Naive thymus-derived CD4-positive, alpha-beta T cell (primary cell): ENCODE results near the gene RDH5. TPM values are rescaled to one million over a fixed set of nuclear protein-coding genes. Genes with fewer than 3 reads are reported as not detected.

Experiments
- ATAC-seq: fragments of 150-1000 bp; cut with Tn5 transposase; 2 replicates; pipeline ENCODE4 v1.10.0; 2021; ENCODE audit warnings: mild to moderate bottlenecking, moderate library complexity
- CTCF ChIA-PET: fragments of 350-600 bp; sonication (Branson Sonifier 250); formaldehyde crosslinking; loops from one replicate; lab custom pipeline; 2021; ENCODE audit warnings: antibody characterized with exemption; lab: Charles Lee
- POLR2A ChIA-PET: fragments of 350-600 bp; sonication (Branson Sonifier 250); formaldehyde crosslinking; loops from one replicate; lab custom pipeline; 2021; ENCODE audit warnings: antibody characterized with exemption, inconsistent platforms; lab: Charles Lee
- DNase-seq, 9 donors: peaks; one replicate each; pipeline versions ENCODE4 v3.0.0 to v3.0.0-alpha.2; 2020 to 2022; ENCODE audit warnings: mixed read lengths in 1 of 9
- H3K27ac ChIP-seq: one replicate; pipeline ENCODE4 v1.7.0; 2013; ENCODE audit warnings: mild to moderate bottlenecking, low read depth, low read length, moderate library complexity
- H3K27me3 ChIP-seq, 2 donors: one replicate each; pipeline ENCODE4 v1.7.0; 2013; ENCODE audit warnings: low read length in 2 of 2, mild to moderate bottlenecking in 2 of 2, moderate library complexity in 2 of 2; ENCODE audit not compliant: control insufficient read depth in 2 of 2, insufficient read depth in 2 of 2
- H3K36me3 ChIP-seq, 3 experiments: 1 replicate in 2 of 3; 2 replicates in 1 of 3; pipeline ENCODE4 v1.7.0; 2013; ENCODE audit warnings: low read length in 3 of 3, mild to moderate bottlenecking in 3 of 3, moderate library complexity in 1 of 3; ENCODE audit not compliant: insufficient read depth in 3 of 3, control insufficient read depth in 2 of 3
- H3K4me1 ChIP-seq, 2 donors: one replicate each; pipeline ENCODE4 v1.7.0; 2013; ENCODE audit warnings: low read length in 2 of 2, mild to moderate bottlenecking in 2 of 2, moderate library complexity in 1 of 2; ENCODE audit not compliant: control insufficient read depth in 2 of 2, insufficient read depth in 2 of 2
- H3K4me3 ChIP-seq: 2 replicates; pipeline ENCODE4 v1.7.0; 2013; ENCODE audit warnings: mild to moderate bottlenecking, low read length
- H3K9me3 ChIP-seq, 3 experiments: 1 replicate in 2 of 3; 2 replicates in 1 of 3; pipeline ENCODE4 v1.7.0; 2013; ENCODE audit warnings: low read length in 3 of 3; ENCODE audit not compliant: control insufficient read depth in 2 of 3
- H3K27ac Mint-ChIP-seq, 9 donors: one replicate each; pipeline ENCODE4 v1.8.0; 2020 to 2022; ENCODE audit warnings: mixed read lengths in 9 of 9, mild to moderate bottlenecking in 8 of 9, moderate library complexity in 5 of 9, inconsistent platforms in 2 of 9
- H3K27me3 Mint-ChIP-seq, 5 donors: one replicate each; pipeline ENCODE4 v1.8.0; 2021 to 2022; ENCODE audit warnings: mixed read lengths in 5 of 5, mild to moderate bottlenecking in 1 of 5
- H3K36me3 Mint-ChIP-seq, 5 donors: one replicate each; pipeline ENCODE4 v1.8.0; 2020 to 2022; ENCODE audit warnings: mixed read lengths in 5 of 5, mild to moderate bottlenecking in 3 of 5, inconsistent platforms in 1 of 5
- H3K4me1 Mint-ChIP-seq, 7 donors: one replicate each; pipeline ENCODE4 v1.8.0; 2020 to 2022; ENCODE audit warnings: mixed read lengths in 7 of 7, mild to moderate bottlenecking in 3 of 7, inconsistent platforms in 1 of 7
- H3K4me3 Mint-ChIP-seq, 10 donors: one replicate each; pipeline ENCODE4 v1.8.0; 2020 to 2022; ENCODE audit warnings: mild to moderate bottlenecking in 10 of 10, mixed read lengths in 10 of 10, moderate library complexity in 6 of 10, inconsistent platforms in 2 of 10
- H3K9me3 Mint-ChIP-seq, 11 donors: one replicate each; pipeline ENCODE4 v1.8.0; 2020 to 2022; ENCODE audit warnings: mixed read lengths in 11 of 11, mild to moderate bottlenecking in 4 of 11, inconsistent platforms in 1 of 11, moderate library complexity in 1 of 11
- intact Hi-C, 2 donors: fragments of 100-400 bp; cut with micrococcal nuclease; formaldehyde crosslinking; loops; one replicate each; pipeline ENCODE4 v1.15.1; 2023
- polyA plus RNA-seq, 2 donors: library from polyadenylated mRNA; unstranded; fragments of 300-500 nt; fragmentation: Illumina TruSeq; gene quantifications; one replicate each; pipeline ENCODE4 v1.2.3, GENCODE V29; 2021
- total RNA-seq, 6 experiments: library from RNA in 5 of 6; stranded (reverse) in 5 of 6; gene quantifications; 1 replicate in 5 of 6; 2 replicates in 1 of 6; pipeline ENCODE4 v1.2.3 and lab custom pipeline; 2021 to 2026

RDH5 gene
- total and polyA plus RNA-seq, 7 experiments from 2014 or later: 0.67 to 24.9 (median 14.9) TPM

- no peaks in the 10 kb centered on the region for H3K9me3 ChIP-seq
- H3K36me3 ChIP-seq: no peaks in the 10 kb centered on the region
- Mint-ChIP-seq H3K9me3 (no peaks in the 10 kb centered on the region), H3K4me3 (no peak overlapping the region), H3K36me3 (no peaks in the 10 kb centered on the region), H3K4me1 (peaks cover 0 to 4% (median 0%) of the 10 kb centered on the region in 7 donors), H3K27ac (no peak overlapping the region), H3K27me3 (no peaks in the 10 kb centered on the region)
- no peak for ATAC-seq
- no peak overlapping the region for H3K4me3 ChIP-seq
- CTCF ChIA-PET: no interaction called here
- POLR2A ChIA-PET: no interaction called here
- DNase-seq: no peak
- H3K27ac ChIP-seq: no peak overlapping the region
- H3K27me3 ChIP-seq: no peaks in the 10 kb centered on the region
- intact Hi-C loops: no loop called here
- H3K4me1 ChIP-seq: no peaks in the 10 kb centered on the region
These were observed 24.8 kb upstream of the RDH5 start for GRCh38 chr12:55695349-55695748.

- H3K36me3 Mint-ChIP-seq: no peaks in the 10 kb centered on the region
These were observed 24.1 kb upstream of the RDH5 start for GRCh38 chr12:55696141-55696540.

GRCh38 chr12:55696796-55697462 is 23.3 kb upstream of the RDH5 start:
- Histone ChIP-seq H3K9me3 (no peaks in the 10 kb centered on the region), H3K4me1 (no peaks in the 10 kb centered on the region), H3K36me3 (no peaks in the 10 kb centered on the region), H3K27ac (no peak overlapping the region), H3K4me3 (no peak overlapping the region), H3K27me3 (no peaks in the 10 kb centered on the region)
- H3K27me3 Mint-ChIP-seq: no peaks in the 10 kb centered on the region
- peaks cover 0 to 4% (median 0%) of the 10 kb centered on the region in 7 donors for H3K4me1 Mint-ChIP-seq
- H3K36me3 Mint-ChIP-seq: no peaks in the 10 kb centered on the region
- CTCF ChIA-PET: no interaction called here
- POLR2A ChIA-PET: no interaction called here
- H3K4me3 Mint-ChIP-seq: no peak overlapping the region
- intact Hi-C loops: no loop called here
- DNase-seq (no peak), ATAC-seq (no peak)
- no peak overlapping the region for H3K27ac Mint-ChIP-seq
- no peaks in the 10 kb centered on the region for H3K9me3 Mint-ChIP-seq

More at GRCh38 chr12:55696141-55696540, 24.1 kb upstream of the RDH5 start:
- peaks cover 0 to 4% (median 0%) of the 10 kb centered on the region in 7 donors for H3K4me1 Mint-ChIP-seq
- Histone ChIP-seq H3K27ac (no peak overlapping the region), H3K36me3 (no peaks in the 10 kb centered on the region), H3K27me3 (no peaks in the 10 kb centered on the region), H3K4me3 (no peak overlapping the region), H3K4me1 (no peaks in the 10 kb centered on the region), H3K9me3 (no peaks in the 10 kb centered on the region)
- intact Hi-C loops: no loop called here
- ChIA-PET POLR2A (no interaction called here), CTCF (no interaction called here)
- ATAC-seq: no peak
- no peak overlapping the region for H3K4me3 Mint-ChIP-seq
- H3K27ac Mint-ChIP-seq: no peak overlapping the region
- no peak for DNase-seq
- H3K27me3 Mint-ChIP-seq: no peaks in the 10 kb centered on the region
- H3K9me3 Mint-ChIP-seq: no peaks in the 10 kb centered on the region

GRCh38 chr12:55697686-55698085 is 22.5 kb upstream of the RDH5 start:
- Mint-ChIP-seq H3K4me3 (peak overlapping the region in 1 of 10 donors; percentile 51), H3K36me3 (no peaks in the 10 kb centered on the region), H3K9me3 (no peaks in the 10 kb centered on the region), H3K4me1 (peaks cover 0 to 4% (median 0%) of the 10 kb centered on the region in 7 donors), H3K27me3 (no peaks in the 10 kb centered on the region), H3K27ac (no peak overlapping the region)
- no peaks in the 10 kb centered on the region for H3K27me3 ChIP-seq
- ChIA-PET POLR2A (no interaction called here), CTCF (interaction anchor here (0.7 kb wide), 1 partner anchor 39 kb away, joined by 3 read pairs; no protein-coding TSS in a partner anchor)
- intact Hi-C loops: no loop called here
- H3K9me3 ChIP-seq: no peaks in the 10 kb centered on the region
- no peak overlapping the region for H3K4me3 ChIP-seq
- DNase-seq: no peak
- ATAC-seq: no peak
- no peak overlapping the region for H3K27ac ChIP-seq
- H3K36me3 ChIP-seq: no peaks in the 10 kb centered on the region
- no peaks in the 10 kb centered on the region for H3K4me1 ChIP-seq

GRCh38 chr12:55698241-55698955 is 21.8 kb upstream of the RDH5 start:
- Histone ChIP-seq H3K4me1 (no peaks in the 10 kb centered on the region), H3K4me3 (no peak overlapping the region), H3K36me3 (no peaks in the 10 kb centered on the region), H3K27ac (no peak overlapping the region), H3K27me3 (no peaks in the 10 kb centered on the region), H3K9me3 (no peaks in the 10 kb centered on the region)
- ATAC-seq (no peak), DNase-seq (no peak)
- intact Hi-C loops: no loop called here
- ChIA-PET POLR2A (no interaction called here), CTCF (interaction anchor here (0.7 kb wide), 1 partner anchor 39 kb away, joined by 3 read pairs; no protein-coding TSS in a partner anchor)
- peaks cover 0 to 4% (median 0%) of the 10 kb centered on the region in 7 donors for H3K4me1 Mint-ChIP-seq
- H3K27ac Mint-ChIP-seq: no peak overlapping the region
- H3K27me3 Mint-ChIP-seq: peaks cover 0 to 2% (median 0%) of the 10 kb centered on the region in 5 donors
- no peaks in the 10 kb centered on the region for H3K9me3 Mint-ChIP-seq
- no peak overlapping the region for H3K4me3 Mint-ChIP-seq
- H3K36me3 Mint-ChIP-seq: no peaks in the 10 kb centered on the region

GRCh38 chr12:55698965-55699364 is 21.2 kb upstream of the RDH5 start:
- no peak overlapping the region for H3K4me3 Mint-ChIP-seq
- no peak overlapping the region for H3K27ac ChIP-seq
- H3K27me3 Mint-ChIP-seq: peaks cover 0 to 6% (median 0%) of the 10 kb centered on the region in 5 donors
- no peaks in the 10 kb centered on the region for H3K36me3 ChIP-seq
- ATAC-seq (no peak), DNase-seq (no peak)
- H3K4me1 ChIP-seq: no peaks in the 10 kb centered on the region
- peaks cover 0 to 4% (median 0%) of the 10 kb centered on the region in 7 donors for H3K4me1 Mint-ChIP-seq
- H3K27ac Mint-ChIP-seq: no peak overlapping the region
- intact Hi-C loops: no loop called here
- H3K9me3 ChIP-seq: no peaks in the 10 kb centered on the region
- ChIA-PET CTCF (no interaction called here), POLR2A (no interaction called here)
- H3K36me3 Mint-ChIP-seq: no peaks in the 10 kb centered on the region
- no peaks in the 10 kb centered on the region for H3K9me3 Mint-ChIP-seq
- H3K4me3 ChIP-seq: no peak overlapping the region
- H3K27me3 ChIP-seq: no peaks in the 10 kb centered on the region
